Uterus (tissue), 4 donors: ENCODE measurements around the gene CTTN. TPM values are rescaled to one million over a fixed set of nuclear protein-coding genes. Genes with fewer than 3 reads are reported as not detected.
A peak's percentile ranks its signal among the peaks of the same experiment; 100 is the strongest.

ENCODE experiments used
- DNase-seq, 2 donors: peaks; one replicate each; pipeline ENCODE4 v3.0.0-alpha.2; 2019 to 2020
- H3K27ac ChIP-seq, 2 donors: fragments of 200-600 bp; sonication (generic); 1 replicate in 1 of 2; 2 replicates in 1 of 2; pipeline ENCODE4 v1.5.1; 2016 to 2018
- H3K27me3 ChIP-seq, 2 donors: fragments of 200-600 bp; sonication (generic); one replicate each; pipeline ENCODE4 v1.5.1; 2018 to 2019; ENCODE audit warnings: control low read depth in 1 of 2
- H3K36me3 ChIP-seq, 2 donors: fragments of 200-600 bp; sonication (generic); one replicate each; pipeline ENCODE4 v1.5.1; 2019; ENCODE audit warnings: control low read depth in 1 of 2
- H3K4me1 ChIP-seq, 2 donors: fragments of 200-600 bp; sonication (generic); one replicate each; pipeline ENCODE4 v1.5.1; 2018 to 2019; ENCODE audit warnings: control low read depth in 1 of 2
- H3K4me3 ChIP-seq, 2 donors: fragments of 200-600 bp; sonication (generic); 1 replicate in 1 of 2; 2 replicates in 1 of 2; pipeline ENCODE4 v1.5.1; 2018 to 2019; ENCODE audit warnings: mild to moderate bottlenecking in 1 of 2
- H3K9me3 ChIP-seq, 2 donors: fragments of 200-600 bp; sonication (generic); one replicate each; pipeline ENCODE4 v1.5.1; 2019; ENCODE audit warnings: control low read depth in 1 of 2
- POLR2A ChIP-seq, 2 donors: fragments of 450-650 bp; IDR thresholded peaks; one replicate each; pipeline ENCODE4 v1.6.1; 2016; ENCODE audit warnings: antibody characterized with exemption in 2 of 2, mild to moderate bottlenecking in 1 of 2, moderate library complexity in 1 of 2
- intact Hi-C: fragments of 100-400 bp; cut with DNase I; formaldehyde crosslinking; loops from one replicate; pipeline ENCODE4 v1.15.1; 2023; ENCODE audit warnings: low total_unique reads
- total RNA-seq, 4 donors: library from RNA; depleted of rRNA in 3 of 4; stranded (reverse); fragments of >200 nt in 3 of 4; gene quantifications; one replicate each; pipeline versions ENCODE4 v1.1.0 to v1.2.4, GENCODE V29; 2014 to 2023
- TF ChIP-seq, protein P1 (sequence below), 4 experiments: fragments of 200-600 bp in 2 of 4; fragments of 450-650 bp in 2 of 4; sonication (generic) in 2 of 4; IDR thresholded peaks; one replicate each; pipeline ENCODE4 v1.5.1; 2016 to 2019; ENCODE audit warnings: antibody characterized with exemption in 4 of 4, mild to moderate bottlenecking in 2 of 4, moderate library complexity in 1 of 4
- donor health status: DM: yes; HTN: yes; CAD: no.

Gene CTTN
- total RNA-seq, 4 donors from 2014 or later: 109 to 279 (median 199) TPM

- no peaks in the 10 kb centered on the region for H3K27me3 ChIP-seq
- TF ChIP-seq, protein P1, sequence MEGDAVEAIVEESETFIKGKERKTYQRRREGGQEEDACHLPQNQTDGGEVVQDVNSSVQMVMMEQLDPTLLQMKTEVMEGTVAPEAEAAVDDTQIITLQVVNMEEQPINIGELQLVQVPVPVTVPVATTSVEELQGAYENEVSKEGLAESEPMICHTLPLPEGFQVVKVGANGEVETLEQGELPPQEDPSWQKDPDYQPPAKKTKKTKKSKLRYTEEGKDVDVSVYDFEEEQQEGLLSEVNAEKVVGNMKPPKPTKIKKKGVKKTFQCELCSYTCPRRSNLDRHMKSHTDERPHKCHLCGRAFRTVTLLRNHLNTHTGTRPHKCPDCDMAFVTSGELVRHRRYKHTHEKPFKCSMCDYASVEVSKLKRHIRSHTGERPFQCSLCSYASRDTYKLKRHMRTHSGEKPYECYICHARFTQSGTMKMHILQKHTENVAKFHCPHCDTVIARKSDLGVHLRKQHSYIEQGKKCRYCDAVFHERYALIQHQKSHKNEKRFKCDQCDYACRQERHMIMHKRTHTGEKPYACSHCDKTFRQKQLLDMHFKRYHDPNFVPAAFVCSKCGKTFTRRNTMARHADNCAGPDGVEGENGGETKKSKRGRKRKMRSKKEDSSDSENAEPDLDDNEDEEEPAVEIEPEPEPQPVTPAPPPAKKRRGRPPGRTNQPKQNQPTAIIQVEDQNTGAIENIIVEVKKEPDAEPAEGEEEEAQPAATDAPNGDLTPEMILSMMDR (IDR thresholded peaks at IDR 0.05): no peak
- TF ChIP-seq POLR2A (IDR thresholded peaks at IDR 0.05): no peak
- no peaks in the 10 kb centered on the region for H3K4me1 ChIP-seq
- intact Hi-C loops: no loop called here
- H3K36me3 ChIP-seq: no peaks in the 10 kb centered on the region
- no peaks in the 10 kb centered on the region for H3K9me3 ChIP-seq
- DNase-seq: peak in 1 of 2 donors; percentile 40
- no peak overlapping the region for H3K4me3 ChIP-seq
- no peak overlapping the region for H3K27ac ChIP-seq
These were observed 38.1 kb upstream of the CTTN start for GRCh38 chr11:70360211-70360610.

DNA sequence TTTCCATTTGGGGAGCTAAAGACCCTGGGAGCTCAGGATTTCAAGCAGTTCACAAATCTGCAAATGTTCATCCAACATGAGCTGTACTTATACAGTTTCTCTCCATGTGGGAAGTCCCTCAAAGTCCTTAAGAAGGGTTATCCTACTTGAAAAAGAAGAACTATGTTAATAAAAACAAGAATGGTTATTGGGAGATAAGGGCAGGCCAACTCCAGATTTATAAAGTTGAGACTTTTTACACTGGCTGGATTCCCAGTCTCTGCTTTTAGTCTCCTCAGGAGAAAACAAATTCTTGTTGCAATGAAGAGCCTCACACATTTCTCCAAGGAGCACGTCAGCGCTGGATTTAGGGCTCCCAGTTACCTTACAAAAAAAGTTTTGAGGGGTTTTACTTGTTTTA lies 34.2 kb upstream of the CTTN start:
- no peak overlapping the region for H3K4me3 ChIP-seq
- no peaks in the 10 kb centered on the region for H3K27me3 ChIP-seq
- no peaks in the 10 kb centered on the region for H3K9me3 ChIP-seq
- intact Hi-C loops: no loop called here
- DNase-seq: no peak
- H3K36me3 ChIP-seq: no peaks in the 10 kb centered on the region
- TF ChIP-seq, protein P1 (IDR thresholded peaks at IDR 0.05): no peak
- no peak for TF ChIP-seq POLR2A (IDR thresholded peaks at IDR 0.05)
- no peaks in the 10 kb centered on the region for H3K4me1 ChIP-seq
- H3K27ac ChIP-seq: peak overlapping the region; percentile 20 to 74

- peak overlapping the region; percentile 20 to 74 for H3K27ac ChIP-seq
- H3K36me3 ChIP-seq: no peaks in the 10 kb centered on the region
- intact Hi-C loops: no loop called here
- TF ChIP-seq, protein P1 (IDR thresholded peaks at IDR 0.05): no peak
- TF ChIP-seq POLR2A (IDR thresholded peaks at IDR 0.05): no peak
- no peaks in the 10 kb centered on the region for H3K4me1 ChIP-seq
- no peak for DNase-seq
- no peaks in the 10 kb centered on the region for H3K9me3 ChIP-seq
- H3K4me3 ChIP-seq: no peak overlapping the region
- no peaks in the 10 kb centered on the region for H3K27me3 ChIP-seq
These were observed 33.4 kb upstream of the CTTN start for GRCh38 chr11:70364745-70365543.

- no peak overlapping the region for H3K27ac ChIP-seq
- intact Hi-C loops: no loop called here
- no peak overlapping the region for H3K4me3 ChIP-seq
- no peaks in the 10 kb centered on the region for H3K27me3 ChIP-seq
- DNase-seq: no peak
- no peaks in the 10 kb centered on the region for H3K4me1 ChIP-seq
- H3K36me3 ChIP-seq: no peaks in the 10 kb centered on the region
- no peaks in the 10 kb centered on the region for H3K9me3 ChIP-seq
- no peak for TF ChIP-seq POLR2A (IDR thresholded peaks at IDR 0.05)
- TF ChIP-seq, protein P1 (IDR thresholded peaks at IDR 0.05): no peak
These were observed 32.8 kb upstream of the CTTN start for GRCh38 chr11:70365544-70365927.

DNA sequence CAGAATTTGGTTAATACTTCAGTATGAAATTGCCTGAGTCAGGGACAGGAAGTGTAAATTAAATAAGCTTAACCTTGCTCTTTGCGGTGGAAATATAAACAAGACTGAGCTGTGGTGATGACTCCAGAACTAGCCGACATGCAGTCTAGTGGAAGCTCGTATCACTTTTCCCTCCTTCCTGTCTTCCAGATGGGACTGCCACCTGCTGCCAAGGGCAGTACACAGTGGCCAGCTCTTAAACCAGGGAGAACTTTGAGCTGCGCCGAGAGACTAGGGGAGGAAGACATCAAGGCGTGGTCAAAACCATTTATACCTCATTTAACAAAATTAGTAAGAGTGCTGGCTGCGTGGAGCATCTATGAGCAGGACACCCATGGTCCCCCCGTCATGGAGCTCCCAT lies 31.3 kb upstream of the CTTN start:
- no peaks in the 10 kb centered on the region for H3K4me1 ChIP-seq
- intact Hi-C loops: no loop called here
- no peaks in the 10 kb centered on the region for H3K36me3 ChIP-seq
- no peaks in the 10 kb centered on the region for H3K27me3 ChIP-seq
- DNase-seq: no peak
- H3K27ac ChIP-seq: no peak overlapping the region
- no peaks in the 10 kb centered on the region for H3K9me3 ChIP-seq
- TF ChIP-seq, protein P1 (IDR thresholded peaks at IDR 0.05): no peak
- no peak for TF ChIP-seq POLR2A (IDR thresholded peaks at IDR 0.05)
- H3K4me3 ChIP-seq: no peak overlapping the region
